Measurements from ENCODE around the gene PPP1R12A.

Gene PPP1R12A

GRCh38 chr12:79935624-79936345 is 888 bp upstream of the PPP1R12A start:
- peak in 2 of 3 experiments; percentile 38 to 67 for DNase-seq

DNA sequence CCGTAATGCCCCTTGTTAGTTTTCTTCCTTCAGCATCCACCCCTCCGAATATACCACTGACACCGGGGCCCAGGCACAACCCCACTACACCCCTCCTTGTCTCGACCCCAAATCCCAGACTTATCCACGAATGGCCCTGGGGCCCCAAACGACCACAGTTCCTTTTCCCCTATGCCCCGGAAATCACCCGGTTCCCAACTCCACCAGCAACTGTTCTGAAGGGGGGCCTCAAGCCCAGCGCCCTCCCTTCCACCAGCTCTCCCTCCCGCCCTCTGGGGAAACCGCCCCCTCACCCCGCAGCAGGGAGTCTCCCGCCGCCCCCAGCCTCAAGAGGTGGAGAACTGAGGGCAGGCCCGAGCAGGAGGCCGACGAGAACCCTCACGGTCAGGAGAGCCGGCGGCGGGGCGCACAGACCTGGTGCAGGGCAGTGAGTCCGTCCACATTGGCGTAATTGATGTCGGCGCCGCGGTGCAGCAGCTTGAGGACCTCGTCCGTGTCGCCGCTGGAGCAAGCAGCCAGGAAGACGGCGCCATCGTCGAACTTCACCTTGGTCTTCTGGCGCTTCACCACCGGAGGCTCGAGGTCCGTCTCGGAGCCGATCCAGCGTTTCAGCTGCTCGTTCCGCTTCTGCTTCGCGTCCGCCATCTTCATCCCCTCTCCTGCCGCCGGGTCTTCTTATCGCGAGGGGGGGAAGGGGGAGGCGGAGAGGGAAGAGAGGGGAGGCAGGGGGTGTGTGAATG is 446 bp downstream of the PPP1R12A start:
- DNase-seq: peak in 2 of 3 experiments; percentile 60 to 92

GRCh38 chr12:79933532-79934264 is 1.2 kb downstream of the PPP1R12A start:
- DNase-seq: peak in 1 of 3 experiments; percentile 84

DNA sequence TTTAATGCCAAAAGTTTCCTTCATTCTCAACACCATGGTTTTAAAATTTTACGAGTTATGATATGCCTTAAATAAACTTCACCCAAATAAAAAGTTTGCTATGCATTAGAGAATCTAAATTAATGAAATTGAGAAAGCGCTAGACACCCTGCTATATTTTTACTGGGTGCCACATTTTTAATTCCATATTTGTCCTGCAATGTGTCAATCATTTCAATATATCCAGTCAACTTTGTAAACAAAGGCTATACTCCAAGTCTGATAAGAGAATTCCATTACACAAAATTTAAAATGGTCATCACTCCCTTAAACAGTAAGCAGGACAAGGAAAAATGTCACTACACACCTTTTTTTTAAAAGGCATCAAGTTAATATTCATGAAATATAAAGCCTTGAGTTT is 1.9 kb downstream of the PPP1R12A start:
- no peak for DNase-seq

GRCh38 chr12:79932357-79932756 is 2.5 kb downstream of the PPP1R12A start:
- no peak for DNase-seq

DNA sequence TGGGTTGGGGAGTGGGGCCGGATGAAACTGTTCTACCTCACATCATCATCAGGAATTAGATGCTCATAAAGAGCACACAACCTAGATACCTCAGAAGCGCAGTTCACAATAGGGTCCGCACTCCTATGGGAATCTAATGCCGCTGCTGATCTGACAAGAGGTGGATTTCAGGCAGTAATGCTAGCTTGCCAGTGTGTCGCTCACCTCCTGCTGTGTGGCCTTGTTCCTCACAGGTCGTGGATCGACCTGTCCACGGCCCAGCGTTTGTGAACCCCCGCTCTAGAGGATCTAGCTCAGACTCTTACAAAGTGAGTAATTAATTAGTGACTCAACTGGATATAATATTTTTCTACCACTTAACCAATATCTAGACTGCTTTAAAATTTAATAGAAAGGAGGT is 5.8 kb downstream of the PPP1R12A start:
- DNase-seq: no peak

- no peak for DNase-seq
These were observed 7.0 kb downstream of the PPP1R12A start for GRCh38 chr12:79927772-79928474.

- no peak for DNase-seq
These were observed 7.9 kb downstream of the PPP1R12A start for GRCh38 chr12:79926951-79927350.

DNA sequence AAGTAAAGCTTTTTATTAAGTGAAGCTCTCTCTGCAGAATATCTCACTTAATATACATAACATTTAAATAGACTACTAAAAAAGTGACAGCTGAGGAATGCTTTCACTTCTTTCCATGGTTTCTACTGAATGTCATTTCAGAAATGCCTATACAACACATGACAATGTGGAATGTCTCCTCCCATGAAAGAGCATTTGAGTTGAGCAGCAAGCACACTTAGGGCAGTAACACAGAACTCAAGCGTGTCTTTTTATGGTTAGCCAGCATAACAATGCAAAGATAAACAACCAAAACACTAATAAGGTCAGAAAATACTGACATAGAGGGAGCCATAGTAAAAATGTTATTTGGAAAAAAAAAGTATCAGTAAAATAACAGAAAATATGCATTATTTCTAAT is 9.4 kb downstream of the PPP1R12A start:
- no peak for DNase-seq

DNA sequence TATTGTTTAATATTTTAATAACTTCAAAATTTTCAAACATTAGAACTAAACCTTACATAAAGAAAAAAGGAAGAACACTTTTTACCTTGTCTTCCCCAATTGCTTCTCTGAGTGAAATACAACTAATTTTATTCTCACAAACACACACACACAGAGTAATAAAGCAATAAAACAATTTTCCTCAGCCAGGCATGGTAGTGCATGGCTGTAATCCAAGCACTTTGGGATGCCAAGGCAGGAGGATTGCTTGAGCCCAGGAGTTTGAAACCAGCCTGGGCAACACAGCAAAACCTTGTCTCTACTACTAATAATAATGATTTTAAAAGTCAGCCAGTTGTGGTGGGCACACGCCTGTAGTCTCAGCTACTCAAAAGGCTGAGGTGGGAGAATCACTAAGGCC is 13.1 kb downstream of the PPP1R12A start:
- no peak for DNase-seq

GRCh38 chr12:79920421-79921238 is 14.3 kb downstream of the PPP1R12A start:
- DNase-seq: no peak

DNA sequence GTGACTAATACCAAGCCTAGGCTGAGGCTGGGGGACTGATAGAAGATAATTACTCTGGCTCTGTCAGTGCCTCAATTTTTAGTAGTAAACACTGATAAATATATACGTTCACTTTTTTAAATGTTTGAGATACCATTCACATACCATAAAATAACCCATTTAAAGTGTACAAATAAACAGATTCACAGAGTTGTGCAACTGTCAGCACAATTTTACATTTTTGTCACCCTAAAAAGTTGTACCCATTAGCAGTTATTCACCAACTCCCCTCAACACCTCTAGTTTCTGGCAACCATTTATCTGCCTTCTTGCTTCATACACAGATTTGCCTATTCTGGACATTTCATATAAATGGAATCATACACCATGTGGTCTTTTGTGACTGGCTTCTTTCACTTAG is 15.1 kb downstream of the PPP1R12A start:
- no peak for DNase-seq

DNA sequence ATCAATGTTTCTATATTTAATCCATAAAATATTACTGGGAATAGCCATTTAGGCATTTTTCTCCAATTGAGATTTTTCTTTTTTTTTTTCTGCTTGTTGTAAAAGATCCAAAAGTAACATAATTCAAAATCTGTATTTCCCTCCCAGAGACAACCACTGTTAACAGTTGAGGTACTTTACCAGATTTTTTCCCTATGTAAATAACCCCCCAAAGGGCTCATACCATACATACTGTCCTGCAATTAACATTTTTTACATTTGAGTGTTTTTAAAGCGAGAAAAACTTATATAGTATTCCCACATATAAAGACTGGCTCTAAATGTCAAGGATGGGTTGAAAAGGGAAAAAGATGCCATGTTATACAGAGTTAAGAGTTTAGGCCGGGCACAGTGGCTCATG is 18.1 kb downstream of the PPP1R12A start:
- DNase-seq: no peak

DNA sequence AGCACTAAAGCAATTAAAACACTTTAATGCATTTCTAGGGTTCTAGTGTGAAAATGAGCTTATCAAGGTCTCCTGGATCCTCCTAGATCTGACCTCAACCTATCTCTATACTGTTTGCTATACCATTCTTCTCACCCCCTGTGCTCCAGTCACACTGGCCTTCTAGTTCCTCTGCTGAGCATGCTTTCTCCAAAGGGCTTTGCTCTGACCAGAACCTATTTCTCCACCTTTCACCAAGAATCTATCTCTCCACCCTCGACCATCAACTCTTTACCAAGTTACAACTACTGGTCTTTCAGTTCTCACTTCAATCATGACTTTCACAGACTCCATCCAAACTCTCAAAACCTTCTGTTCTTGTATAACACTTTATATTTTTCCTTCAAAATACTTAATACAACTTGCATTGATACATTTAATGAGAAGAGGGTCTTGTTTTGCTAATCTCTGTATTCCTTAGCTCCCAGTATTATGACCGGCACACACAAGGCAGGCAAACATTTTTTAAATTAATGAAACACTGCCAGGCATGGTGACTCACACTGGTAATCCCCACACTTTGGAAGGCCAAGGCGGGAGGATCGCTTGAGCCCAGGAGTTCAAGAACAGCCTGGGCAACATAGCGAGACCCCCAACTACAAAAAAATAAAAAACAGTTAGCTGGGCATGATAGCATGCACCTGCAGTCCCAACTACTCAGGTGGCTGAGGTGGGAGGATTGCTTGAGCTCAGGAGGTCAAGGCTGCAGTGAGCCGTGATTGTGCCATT is 22.8 kb downstream of the PPP1R12A start:
- no peak for DNase-seq

GRCh38 chr12:79908366-79908765 is 26.5 kb downstream of the PPP1R12A start:
- DNase-seq: no peak

DNA sequence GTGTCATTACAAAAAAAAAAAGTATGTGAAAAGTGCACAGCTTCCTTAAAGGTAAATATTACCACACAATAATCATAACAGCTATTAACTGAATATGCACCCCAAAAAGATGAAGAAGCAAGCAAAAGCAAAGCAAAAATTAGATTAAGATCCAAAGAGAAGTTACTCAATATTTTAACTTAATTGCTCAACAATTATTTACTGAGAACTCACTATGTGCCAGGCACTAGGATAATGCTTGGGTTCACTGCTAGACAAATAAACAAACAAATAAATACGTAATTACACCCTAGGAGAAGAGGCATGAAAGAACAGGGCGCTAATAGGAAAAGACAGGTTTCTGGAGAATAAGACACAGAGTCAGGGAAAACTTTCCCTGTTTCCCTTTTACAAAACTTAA is 33.4 kb downstream of the PPP1R12A start:
- no peak for DNase-seq

DNA sequence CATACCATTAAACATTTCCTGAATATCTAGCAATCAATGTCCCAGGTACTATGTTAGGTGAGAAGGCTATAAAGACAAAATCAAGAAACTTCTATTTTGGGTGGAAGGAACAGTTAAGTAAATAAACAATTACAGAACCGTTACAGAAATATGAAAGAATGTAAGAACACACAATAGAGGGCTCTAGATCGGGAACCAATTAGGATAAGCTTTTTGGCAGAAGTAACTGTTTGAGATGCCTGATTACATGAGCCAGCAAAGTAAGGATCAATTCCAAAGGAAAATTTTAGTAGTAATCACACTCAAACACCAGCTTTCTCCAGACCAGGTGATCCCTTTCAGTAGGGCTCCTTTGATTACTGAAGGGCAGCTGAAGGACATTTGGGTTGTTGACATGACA is 33.9 kb downstream of the PPP1R12A start:
- DNase-seq: no peak

- no peak for DNase-seq
These were observed 34.7 kb downstream of the PPP1R12A start for GRCh38 chr12:79900199-79900598.

GRCh38 chr12:79897617-79898016 is 37.3 kb downstream of the PPP1R12A start:
- no peak for DNase-seq

- no peak for DNase-seq
These were observed 39.1 kb downstream of the PPP1R12A start for GRCh38 chr12:79895804-79896203.

DNA sequence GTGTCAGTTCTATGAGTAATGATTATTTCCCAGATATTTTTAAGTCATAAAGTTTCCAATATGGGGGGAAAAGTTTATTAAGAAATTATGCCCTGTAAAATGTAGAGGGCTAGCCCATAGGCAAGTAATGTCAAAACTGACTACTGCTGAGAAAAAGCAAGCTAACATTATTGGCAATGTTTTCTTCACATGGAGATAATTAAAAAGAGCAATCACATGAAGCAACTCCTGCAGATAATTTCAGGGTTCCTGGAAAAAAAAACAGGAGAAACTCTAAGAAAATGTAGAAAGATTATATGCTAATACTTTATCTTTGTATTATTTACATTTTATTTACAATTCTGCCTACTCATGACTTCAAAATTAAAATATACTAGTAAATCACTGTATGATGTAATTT is 39.8 kb downstream of the PPP1R12A start:
- no peak for DNase-seq
